CD4-positive, alpha-beta T cell treated with Interferon gamma for 1 hour (primary cell): Measurements from ENCODE around the gene RCN1.
"Not testable (repeated sequence)": the region's sequence is repeated elsewhere in the genome, so short reads cannot be mapped to it uniquely, and the experiment has no call there.

ENCODE experiments used
- DNase-seq: peaks from one replicate; pipeline ENCODE4 v3.0.0-alpha.2; 2020

RCN1 gene

GRCh38 chr11:32080361-32080980 is 10.4 kb upstream of the RCN1 start:
- DNase-seq = no peak

GRCh38 chr11:32081129-32081641 is 9.7 kb upstream of the RCN1 start:
- DNase-seq = peak; percentile 3

DNA sequence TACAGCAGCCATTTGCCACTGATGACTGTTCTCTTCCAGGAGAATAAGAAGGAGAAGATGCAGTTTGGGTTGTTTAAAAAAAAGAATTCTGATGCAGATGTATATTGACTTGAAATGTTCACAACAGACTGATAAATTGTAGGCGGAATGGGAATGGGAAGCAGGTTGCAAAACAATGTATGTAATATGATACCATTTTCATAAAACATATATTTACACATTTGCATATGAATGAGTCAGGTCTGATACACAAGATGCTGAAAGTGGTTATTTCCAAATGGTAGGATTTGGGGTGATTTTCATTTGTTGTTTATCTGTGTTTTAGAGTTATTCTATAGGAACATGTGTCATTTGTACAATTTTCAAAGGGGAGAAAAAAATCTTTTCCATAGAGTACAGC is 9.0 kb upstream of the RCN1 start:
- DNase-seq = no peak

DNA sequence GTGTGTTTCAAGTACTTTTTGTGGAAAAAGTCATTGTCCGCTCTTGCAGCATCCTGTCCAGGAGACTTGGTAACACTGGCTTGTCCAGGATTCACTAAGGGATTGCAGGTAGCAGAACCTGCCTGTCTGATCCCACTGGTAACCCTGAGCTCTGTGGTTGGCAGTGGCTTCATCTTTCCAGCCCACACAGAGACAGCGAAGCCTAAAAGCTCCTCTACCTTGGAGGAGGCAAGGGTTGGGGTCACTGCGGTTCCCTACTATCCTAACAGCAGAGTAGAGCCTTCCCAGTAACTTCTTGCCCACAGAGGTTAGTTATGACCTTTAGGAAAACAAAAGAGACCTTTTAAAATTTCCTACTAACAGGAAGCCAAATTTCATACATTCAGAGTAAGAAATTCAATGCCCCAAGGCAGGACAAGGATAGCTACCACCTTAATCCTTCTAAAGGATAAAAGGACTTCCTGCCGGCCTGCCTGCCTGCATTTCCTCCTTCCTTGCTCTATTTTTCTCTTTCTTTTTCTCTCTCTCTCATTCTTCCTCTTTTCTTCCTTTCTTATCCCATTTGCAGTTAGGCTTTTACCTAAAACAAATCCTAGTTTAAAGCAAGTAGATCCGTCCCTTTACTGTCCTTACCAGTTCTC is 8.4 kb upstream of the RCN1 start:
- DNase-seq = no peak

GRCh38 chr11:32087597-32087996 is 3.3 kb upstream of the RCN1 start:
- no peak for DNase-seq

GRCh38 chr11:32088117-32088941 is 2.5 kb upstream of the RCN1 start:
- DNase-seq = no peak

GRCh38 chr11:32092581-32093170 is 1.8 kb downstream of the RCN1 start:
- no peak for DNase-seq

DNA sequence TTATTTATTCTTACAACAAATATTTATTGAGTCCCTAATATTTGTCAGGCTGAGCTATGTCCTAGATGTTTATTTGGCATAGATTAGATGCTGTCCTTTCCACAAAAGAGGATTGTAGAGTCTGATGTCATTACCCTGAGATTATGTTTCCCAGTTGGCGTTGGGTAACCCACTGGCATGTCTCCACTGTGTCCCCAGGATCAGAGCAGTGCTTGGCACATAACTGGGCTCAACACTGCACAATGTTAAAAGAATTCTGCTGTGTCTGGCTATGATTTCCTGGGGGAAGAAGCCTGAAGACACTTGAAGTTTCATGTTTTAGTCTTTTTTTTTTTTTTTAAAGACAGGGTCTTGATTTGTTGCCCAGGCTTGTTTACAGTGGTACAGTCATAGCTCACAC is 4.0 kb downstream of the RCN1 start:
- no peak for DNase-seq

GRCh38 chr11:32098142-32098903 is 7.4 kb downstream of the RCN1 start:
- DNase-seq = no peak

GRCh38 chr11:32099516-32099915 is 8.6 kb downstream of the RCN1 start:
- DNase-seq = no peak

GRCh38 chr11:32100495-32100894 is 9.6 kb downstream of the RCN1 start:
- DNase-seq = no peak

GRCh38 chr11:32101791-32102190 is 10.9 kb downstream of the RCN1 start:
- DNase-seq = no peak

DNA sequence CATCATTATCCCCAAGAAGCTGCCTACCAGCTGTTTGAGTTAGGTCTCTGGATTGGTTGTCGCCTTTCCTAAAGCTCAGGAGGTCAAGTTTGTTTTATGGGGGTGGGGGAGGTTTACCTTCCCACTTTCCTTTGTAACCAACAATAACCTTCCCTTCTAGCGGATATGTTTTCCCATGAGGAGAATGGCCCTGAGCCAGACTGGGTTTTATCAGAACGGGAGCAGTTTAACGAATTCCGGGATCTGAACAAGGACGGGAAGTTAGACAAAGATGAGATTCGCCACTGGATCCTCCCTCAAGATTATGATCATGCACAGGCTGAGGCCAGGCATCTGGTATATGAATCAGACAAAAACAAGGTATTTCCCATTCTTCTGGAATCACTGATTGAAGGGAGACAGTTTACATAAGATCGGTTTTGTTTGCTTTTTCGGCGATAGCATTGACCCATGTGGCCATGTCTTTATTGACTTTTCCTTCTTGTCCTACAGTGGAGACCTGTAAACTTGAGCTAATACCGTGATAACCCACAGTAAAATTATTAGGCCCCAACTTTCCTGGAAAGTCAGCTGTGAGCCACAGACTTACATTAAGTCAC is 12.3 kb downstream of the RCN1 start:
- DNase-seq = not testable (repeated sequence)

GRCh38 chr11:32103941-32104340 is 13.1 kb downstream of the RCN1 start:
- DNase-seq = no peak

- no peak for DNase-seq
Observed at GRCh38 chr11:32105871-32106560, 15.1 kb downstream of the RCN1 start.

- no peak for DNase-seq
Observed at GRCh38 chr11:32107647-32108046, 16.8 kb downstream of the RCN1 start.

- DNase-seq = no peak
Observed at GRCh38 chr11:32108576-32108975, 17.7 kb downstream of the RCN1 start.

- no peak for DNase-seq
Observed at GRCh38 chr11:32109138-32109537, 18.3 kb downstream of the RCN1 start.

DNA sequence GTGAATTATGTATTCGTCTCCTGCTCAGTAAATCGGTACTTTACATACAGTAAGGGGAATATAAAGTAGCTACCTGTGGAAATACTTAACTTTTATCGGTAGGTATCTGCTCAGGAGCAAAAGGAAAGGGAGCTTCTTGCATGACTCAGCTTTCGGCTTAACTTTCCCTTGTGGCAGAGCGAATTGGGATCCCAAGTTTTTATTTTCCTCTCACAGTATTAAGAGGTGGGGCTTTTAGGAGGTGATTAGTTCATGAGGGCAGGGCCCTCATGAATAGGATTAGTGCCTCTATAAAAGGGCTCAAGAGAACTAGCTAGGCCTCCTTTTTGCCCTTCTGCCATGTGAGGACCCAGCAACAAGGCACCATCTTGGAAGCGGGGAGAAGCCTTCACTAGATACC is 18.7 kb downstream of the RCN1 start:
- DNase-seq = no peak

DNA sequence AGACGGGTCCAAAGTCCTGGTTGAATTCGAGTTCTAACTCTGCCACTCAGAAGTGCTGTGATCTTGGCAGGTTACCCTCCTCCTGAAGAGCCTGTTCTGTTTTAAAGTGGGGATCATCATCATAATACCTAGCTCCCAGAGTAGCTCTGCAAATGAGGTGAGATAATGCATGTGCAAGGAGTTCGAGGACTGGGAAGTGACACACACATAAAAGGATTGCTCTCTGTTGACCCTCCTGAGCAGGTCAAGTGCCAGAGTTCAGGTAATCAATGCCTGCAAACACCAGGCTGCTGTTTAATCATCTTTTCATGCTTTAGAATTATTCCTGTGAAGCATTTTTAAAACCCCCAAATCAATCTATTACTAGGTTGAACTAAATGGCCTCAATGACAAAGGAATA is 19.9 kb downstream of the RCN1 start:
- DNase-seq = no peak

GRCh38 chr11:32113200-32113919 is 22.5 kb downstream of the RCN1 start:
- DNase-seq = no peak
